ENCODE data around the gene ERGIC3. TPM values are rescaled to one million over a fixed set of nuclear protein-coding genes. Genes with fewer than 3 reads are reported as not detected.
"Not testable (repeated sequence)": the region's sequence is repeated elsewhere in the genome, so short reads cannot be mapped to it uniquely, and the experiment has no call there.

ERGIC3 gene
- total RNA-seq, 1 experiment from 2014 or later, result 178 TPM

GRCh38 chr20:35517767-35518166 is 24.1 kb upstream of the ERGIC3 start:
- DNase-seq (ENCODE audit: low read depth), result not testable (repeated sequence)

- DNase-seq (ENCODE audit: low read depth), result no peak
Measured at GRCh38 chr20:35518955-35519354, 22.9 kb upstream of the ERGIC3 start.

GRCh38 chr20:35523298-35523888 is 18.5 kb upstream of the ERGIC3 start:
- DNase-seq (ENCODE audit: low read depth), result peak; percentile 16

- DNase-seq (ENCODE audit: low read depth), result no peak
Measured at GRCh38 chr20:35525639-35526038, 16.2 kb upstream of the ERGIC3 start.

- no peak for DNase-seq (ENCODE audit: low read depth)
Measured at GRCh38 chr20:35527122-35527769, 14.6 kb upstream of the ERGIC3 start.

GRCh38 chr20:35529552-35529951 is 12.3 kb upstream of the ERGIC3 start, which contains the start of gene C20orf173:
TSS of gene C20orf173 (minus strand) at chr20:35529652. CDS start at chr20:35529373, 279 bp downstream.
- DNase-seq (ENCODE audit: low read depth), result no peak

- no peak for DNase-seq (ENCODE audit: low read depth)
Measured at GRCh38 chr20:35539756-35540212, 2.1 kb upstream of the ERGIC3 start.

GRCh38 chr20:35541118-35541782 is 628 bp upstream of the ERGIC3 start:
- DNase-seq (ENCODE audit: low read depth), result no peak

GRCh38 chr20:35542990-35543389 is 1.1 kb downstream of the ERGIC3 start:
- no peak for DNase-seq (ENCODE audit: low read depth)

- no peak for DNase-seq (ENCODE audit: low read depth)
Measured at GRCh38 chr20:35544436-35544835, 2.6 kb downstream of the ERGIC3 start.

- DNase-seq (ENCODE audit: low read depth), result peak; percentile 85
Measured at GRCh38 chr20:35544941-35545340, 3.1 kb downstream of the ERGIC3 start.

GRCh38 chr20:35546127-35546526 is 4.2 kb downstream of the ERGIC3 start:
- DNase-seq (ENCODE audit: low read depth), result no peak

- no peak for DNase-seq (ENCODE audit: low read depth)
Measured at GRCh38 chr20:35547329-35547728, 5.5 kb downstream of the ERGIC3 start.

GRCh38 chr20:35551503-35551902 is 9.6 kb downstream of the ERGIC3 start:
- no peak for DNase-seq (ENCODE audit: low read depth)

- no peak for DNase-seq (ENCODE audit: low read depth)
Measured at GRCh38 chr20:35552914-35553313, 11.0 kb downstream of the ERGIC3 start.

GRCh38 chr20:35555461-35555860 is 13.6 kb downstream of the ERGIC3 start:
- DNase-seq (ENCODE audit: low read depth), result not testable (repeated sequence)

- DNase-seq (ENCODE audit: low read depth), result no peak
Measured at GRCh38 chr20:35555951-35556645, 14.2 kb downstream of the ERGIC3 start.

GRCh38 chr20:35556871-35557270 is 15.0 kb downstream of the ERGIC3 start:
- DNase-seq (ENCODE audit: low read depth), result no peak

GRCh38 chr20:35558451-35558850 is 16.6 kb downstream of the ERGIC3 start:
- no peak for DNase-seq (ENCODE audit: low read depth)

GRCh38 chr20:35559042-35559693 is 17.3 kb downstream of the ERGIC3 start:
- DNase-seq (ENCODE audit: low read depth), result no peak

GRCh38 chr20:35560105-35560511 is 18.2 kb downstream of the ERGIC3 start:
- DNase-seq (ENCODE audit: low read depth), result no peak

GRCh38 chr20:35560541-35560940 is 18.7 kb downstream of the ERGIC3 start:
- no peak for DNase-seq (ENCODE audit: low read depth)
